HG02970 (cell line): ENCODE data around the gene DSCAML1.

Experiments
- ATAC-seq: cut with Tn5 transposase; IDR thresholded peaks from one replicate; pipeline ENCODE4 v1.9.1; 2021; ENCODE audit warnings: mild to moderate bottlenecking, moderate library complexity, moderate number of reproducible peaks; ENCODE audit not compliant: unreplicated experiment, low FRiP score

Gene DSCAML1

DNA sequence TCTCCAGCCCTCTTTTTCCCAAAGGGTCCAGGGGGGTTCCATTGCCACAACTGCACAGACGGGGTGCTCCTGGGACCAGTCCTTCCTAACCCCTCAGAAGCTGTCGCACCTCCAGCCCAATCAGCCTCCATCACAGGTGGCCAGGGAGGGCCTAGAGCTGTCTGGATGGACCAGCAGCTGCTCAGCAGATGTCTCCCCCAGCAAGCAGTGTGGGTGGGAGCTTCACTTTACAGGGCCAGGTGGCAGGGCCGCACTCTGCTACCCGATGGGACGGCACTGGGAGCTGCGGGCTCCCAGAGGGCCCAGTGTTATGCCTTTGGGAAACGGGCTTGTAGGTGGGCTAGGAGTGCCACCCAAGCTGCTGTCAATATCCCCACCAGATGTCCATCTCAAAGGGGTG, 120.5 kb downstream of the DSCAML1 start:
- ATAC-seq: no peak

DNA sequence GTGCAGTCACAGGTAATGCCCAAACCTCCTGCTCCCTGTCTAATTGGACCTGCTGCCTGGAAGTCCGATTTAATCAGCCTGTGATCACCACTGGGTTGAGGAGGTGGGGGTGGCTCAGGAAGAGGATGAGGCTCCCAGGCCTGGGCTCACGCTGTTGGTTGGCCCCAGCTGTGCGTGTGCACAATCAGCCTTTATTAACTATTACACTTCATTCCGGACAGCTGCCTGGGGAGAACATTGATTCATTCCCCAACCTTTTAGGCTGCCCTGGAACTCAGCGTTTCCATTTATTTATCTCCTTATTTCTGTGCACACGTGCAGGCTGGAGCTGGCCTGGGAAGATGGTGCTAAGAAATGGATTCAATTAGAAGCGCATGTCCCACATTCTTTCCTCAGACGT, 123.4 kb downstream of the DSCAML1 start:
- no peak for ATAC-seq

DNA sequence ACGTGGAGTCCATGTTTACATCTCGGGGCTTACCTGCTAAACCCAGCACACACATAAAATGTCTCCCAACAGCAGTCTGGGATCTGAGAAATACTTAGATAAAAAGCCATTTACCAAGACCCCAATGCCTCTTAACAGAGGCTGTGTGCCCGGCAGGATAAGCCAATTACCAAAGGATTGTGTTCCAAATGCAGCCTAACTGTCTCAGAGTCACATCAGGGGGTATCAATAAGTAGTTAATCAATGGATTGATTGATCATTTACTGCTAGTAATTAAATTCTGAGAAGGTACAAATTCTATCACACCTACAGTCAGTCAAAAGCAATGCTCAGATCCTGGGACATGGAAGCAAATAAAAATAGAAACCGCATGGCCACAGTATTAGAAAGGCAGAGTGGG, 125.6 kb downstream of the DSCAML1 start:
- no peak for ATAC-seq

DNA sequence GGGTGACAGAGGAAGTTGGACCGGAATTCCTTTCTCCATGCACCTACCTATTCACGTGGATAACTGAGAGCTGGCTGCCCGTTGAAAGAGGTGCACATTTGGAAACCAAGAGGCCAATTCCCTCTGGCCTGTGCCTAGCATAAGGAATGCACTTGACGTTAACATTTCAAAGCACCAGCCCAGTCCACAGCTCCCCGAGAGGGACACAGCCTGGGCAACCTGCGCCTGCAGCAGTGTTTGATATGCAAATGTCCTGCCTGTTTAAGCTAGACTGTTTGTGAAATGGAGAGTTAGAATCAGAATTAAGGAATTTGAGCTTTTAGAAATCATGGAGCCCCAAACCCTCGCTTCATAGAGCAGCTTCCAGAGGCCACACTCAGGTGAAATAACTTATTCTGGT, 126.1 kb downstream of the DSCAML1 start:
- no peak for ATAC-seq

DNA sequence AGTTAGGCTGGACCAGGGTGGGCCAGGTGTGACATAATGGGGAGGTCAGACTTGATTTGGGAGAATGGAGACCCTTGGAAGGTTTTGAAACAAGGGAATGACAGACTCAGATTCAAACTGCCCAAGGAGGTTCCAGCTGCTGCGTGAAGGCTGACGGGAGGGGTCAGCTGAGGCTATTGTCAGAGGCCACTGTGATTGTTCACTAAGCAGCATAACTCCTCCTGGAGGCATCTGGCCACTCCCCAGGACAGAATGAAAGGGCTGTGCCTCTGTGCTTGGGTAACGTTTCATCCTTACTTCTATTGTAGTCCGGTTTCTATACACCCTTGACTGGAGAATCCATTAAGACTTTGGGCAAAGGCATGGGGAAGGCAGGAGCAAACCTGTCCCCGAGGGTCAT, 126.6 kb downstream of the DSCAML1 start:
- no peak for ATAC-seq

DNA sequence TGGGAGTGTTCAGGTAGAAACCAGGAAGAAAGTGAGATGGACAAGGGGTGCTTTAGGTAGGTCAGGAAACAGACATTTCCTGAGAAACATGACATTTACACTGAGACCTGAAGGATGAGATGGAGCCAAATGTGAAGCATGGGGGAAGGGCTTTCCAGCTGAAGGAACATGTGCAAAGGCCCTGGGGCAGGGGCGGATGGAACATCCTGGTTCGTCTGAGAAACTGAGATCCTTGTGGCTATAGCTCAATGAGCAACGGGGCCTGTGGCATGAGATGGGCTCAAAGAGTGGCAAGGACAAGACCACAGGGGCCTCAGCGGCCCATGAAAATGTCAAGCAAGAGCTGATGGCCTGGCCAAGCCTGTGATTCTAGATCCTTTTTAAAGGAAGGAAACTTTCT, 127.4 kb downstream of the DSCAML1 start:
- no peak for ATAC-seq

DNA sequence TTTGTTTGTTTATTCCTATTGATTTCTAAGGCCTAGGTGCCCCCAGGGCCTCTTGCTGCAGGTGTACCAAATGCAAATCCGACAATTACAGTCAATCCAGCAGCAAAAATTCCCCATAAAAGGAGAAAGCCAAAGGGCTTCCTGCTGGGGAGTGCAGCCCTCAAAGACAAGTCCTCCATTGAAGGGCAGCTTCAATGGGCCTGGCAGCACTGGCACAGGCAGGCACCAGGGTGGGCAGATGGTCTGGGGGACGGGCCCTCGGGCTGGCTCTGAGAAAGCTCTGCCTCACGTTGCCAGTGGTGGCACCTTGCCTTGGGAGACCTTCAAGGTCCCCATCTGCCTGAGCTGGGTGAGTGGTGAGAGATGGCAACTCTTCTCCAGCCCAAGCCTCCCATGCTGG, 128.0 kb downstream of the DSCAML1 start:
- no peak for ATAC-seq

DNA sequence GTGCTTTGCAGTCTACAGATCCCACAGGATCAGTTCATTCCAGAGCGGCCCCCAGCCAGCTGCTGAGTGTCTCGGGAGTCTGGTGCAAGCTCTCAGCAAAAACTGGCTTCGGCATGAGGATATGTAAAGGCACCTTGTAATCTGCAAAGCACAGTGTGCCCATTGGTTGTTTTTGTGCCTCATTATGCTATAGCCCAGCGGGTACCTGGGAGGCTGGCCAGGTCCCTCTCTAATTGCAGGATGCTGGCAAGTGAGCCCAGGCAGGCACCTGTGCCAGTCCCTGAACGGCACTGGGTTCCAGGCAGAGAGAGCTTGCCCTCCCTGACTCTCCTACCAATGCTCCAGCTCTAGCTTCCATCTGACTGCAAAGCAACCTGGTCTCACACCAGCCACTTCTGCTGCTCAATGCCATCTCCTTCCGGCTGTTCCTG, 128.7 kb downstream of the DSCAML1 start:
- ATAC-seq: no peak

DNA sequence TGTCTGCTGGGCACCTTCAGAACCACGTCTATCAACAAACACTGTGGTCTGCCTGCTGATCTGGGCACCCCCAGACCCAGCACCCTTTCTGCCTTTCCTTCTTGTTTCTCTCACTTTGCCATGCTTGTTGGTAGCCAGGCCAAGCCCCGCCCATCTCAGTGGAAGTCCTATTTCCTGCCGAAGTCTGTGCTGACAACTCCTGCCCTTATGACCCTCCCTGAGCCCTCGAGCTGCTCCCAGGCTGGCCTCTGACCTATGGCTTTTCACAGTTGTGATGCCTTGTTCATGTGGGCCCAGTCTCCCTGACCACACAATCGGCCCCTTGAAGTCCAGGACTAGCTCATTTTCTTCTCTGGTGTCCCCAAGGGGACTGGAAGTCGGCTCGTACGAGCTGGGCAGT, 132.1 kb downstream of the DSCAML1 start:
- no peak for ATAC-seq

DNA sequence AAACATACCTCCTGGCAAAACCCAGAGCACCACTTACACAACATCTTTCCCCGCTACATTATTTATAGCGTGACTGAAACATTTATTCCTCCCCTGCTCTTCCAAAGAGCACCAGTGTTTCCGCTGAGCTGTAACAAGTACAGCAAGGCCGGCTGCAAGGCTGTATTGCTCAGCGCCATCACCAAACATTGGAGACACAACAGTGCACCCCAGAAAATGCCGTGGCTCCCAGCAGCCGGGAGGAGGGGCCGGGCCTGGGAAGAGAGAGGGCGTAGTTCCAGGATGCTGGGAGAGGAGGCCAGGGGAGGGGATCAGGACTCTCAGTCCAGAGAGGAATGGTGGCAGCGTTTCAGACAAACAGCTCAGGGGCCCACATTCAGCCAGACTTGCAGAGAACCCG, 133.2 kb downstream of the DSCAML1 start:
- no peak for ATAC-seq

DNA sequence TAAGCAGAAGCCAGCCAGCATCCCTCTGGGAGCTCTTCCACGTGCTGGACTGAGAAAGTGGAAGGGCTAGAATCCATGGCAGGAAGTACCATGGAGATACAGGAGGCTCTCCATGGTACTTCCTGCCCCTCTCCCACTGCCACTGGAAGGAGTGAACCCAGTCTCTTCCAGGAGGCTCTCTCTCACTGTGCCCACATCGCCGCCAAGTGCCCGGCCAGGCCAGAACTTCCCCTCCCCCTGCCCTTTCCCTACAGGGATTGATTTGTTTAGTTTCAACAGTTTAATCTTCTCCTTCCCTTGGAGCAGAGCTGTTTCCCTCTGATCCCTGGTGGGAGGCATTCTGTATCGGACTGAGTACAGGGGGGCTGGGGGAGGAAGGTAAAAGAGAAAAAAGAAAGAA, 133.6 kb downstream of the DSCAML1 start:
- ATAC-seq: no peak

DNA sequence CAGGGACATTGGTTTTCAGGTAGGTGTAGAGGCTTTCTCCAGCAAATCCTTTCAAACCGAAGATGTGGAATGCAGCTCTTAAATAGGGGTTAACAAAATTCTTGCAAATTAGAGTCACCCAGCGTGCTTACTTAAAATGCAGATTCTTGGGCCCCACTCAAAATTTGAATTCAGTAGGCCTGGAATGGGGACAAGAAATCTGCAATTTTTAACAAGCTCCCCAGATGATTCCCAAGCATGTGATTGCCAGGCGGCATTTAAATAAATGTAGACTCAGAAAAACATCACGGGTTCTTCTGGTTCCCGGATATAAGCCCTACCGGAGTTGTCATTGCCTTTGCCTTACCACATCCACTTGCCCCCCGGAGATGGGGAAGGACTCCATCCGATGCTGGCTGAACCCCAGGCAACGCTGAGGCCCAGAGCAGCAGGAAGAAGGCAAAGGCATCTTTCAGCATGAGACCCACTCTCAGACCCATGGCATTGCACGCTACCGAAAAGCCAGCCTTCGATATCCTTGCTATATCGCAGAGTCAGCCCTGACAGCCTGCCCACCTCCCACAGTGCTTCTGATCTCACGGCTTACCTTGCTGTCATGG, 134.2 kb downstream of the DSCAML1 start:
- no peak for ATAC-seq

DNA sequence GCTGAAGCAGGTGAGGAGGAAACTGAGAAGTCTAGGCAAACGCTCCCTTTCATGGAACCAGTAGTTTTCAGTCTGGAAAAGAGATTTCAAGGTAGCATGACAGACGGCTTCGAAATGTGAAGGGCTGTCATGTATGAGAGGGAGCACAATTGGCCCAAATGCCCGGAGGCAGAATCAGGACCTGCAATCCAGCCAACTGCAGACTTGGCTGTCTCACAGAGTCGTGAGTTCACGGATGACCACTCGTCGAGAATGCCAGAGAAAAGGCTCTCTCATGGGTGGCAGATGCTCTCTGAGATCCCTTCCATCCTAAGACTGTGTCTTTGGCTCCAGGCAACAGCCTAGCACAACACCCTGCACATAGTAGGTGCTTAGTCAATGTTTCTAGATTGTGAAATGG, 134.8 kb downstream of the DSCAML1 start:
- no peak for ATAC-seq

DNA sequence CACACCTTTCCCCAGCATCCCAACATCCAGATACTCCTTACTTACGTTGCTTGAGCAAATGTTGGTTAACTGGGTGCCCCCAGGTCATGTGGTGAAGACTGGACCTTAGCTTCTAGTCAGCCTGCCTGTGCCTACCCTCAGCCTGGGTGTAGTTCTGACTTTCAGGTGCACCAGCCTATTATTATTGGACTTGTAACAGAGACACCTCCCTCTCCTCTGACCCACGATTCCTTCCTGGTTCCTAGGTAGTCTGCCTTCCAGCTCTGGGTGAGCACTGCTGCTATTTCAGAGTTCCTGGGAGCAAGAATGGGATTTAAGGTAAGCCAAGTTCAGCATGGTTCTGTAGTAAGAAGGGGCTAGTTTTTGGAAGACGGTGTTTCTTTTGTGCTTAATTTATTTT, 138.2 kb downstream of the DSCAML1 start:
- ATAC-seq: no peak

DNA sequence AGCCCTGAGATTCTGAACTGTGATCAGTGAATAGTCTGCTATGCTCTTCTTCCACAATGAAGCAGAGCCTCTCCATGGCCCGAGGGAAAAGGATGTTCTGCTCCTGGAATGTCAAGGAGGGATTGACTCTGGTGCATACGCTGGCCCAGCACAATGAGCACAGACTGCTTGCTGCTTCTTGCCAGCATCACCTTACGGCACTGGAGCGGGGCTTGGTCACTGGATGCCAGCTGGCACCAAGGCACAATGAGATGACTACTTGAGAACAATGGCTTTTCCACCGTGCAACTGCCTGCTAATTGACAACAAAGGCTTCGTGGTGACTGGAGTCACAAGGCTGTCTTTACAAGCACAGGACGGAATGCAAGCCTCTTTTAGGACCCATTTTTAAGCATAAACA, 139.2 kb downstream of the DSCAML1 start:
- ATAC-seq: no peak

DNA sequence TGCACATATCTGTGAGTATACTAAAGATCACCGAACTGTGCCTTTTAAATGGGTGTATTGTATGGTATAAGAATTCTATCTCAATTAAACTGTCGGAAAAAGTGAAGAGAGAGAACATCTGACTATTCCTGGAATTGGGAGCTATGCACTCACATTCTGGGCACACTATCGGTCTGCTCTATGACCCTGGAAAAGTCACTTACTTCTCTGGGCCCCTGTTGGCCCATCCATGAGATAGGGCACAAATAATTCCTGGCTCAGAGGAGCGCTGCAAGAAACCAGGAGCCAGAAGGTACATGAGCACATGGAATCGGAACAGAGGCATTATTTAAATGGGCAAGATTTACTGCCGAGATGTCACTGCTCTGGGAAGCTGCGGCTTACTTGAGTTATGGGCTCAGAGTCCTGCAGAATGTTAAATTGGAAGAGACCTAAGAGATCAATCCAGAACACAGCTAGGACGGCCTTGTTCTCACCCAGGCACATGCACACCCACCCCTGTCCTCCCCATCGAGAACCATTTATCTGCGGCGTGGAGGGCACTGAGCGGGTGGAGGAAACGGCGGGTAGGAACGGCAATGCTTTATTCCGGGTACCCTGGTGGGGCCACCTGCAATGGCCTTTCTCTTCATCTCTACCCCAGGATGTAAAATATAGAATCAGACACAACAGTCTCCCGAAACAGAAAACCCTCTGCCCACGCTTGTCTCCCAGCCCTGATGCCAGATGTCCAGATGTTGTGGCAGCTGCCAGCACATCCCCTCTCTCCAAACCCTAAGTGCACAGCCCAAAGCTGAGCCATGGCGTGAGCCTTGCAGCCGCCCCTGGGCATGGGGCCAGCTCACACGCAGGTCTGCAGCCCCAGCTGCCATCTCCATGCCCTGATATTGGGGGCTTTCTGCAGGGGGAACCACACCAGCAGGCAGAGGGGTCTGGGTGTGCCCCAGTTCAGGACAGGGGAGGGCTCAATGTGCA, 142.4 kb downstream of the DSCAML1 start:
- ATAC-seq: no peak

DNA sequence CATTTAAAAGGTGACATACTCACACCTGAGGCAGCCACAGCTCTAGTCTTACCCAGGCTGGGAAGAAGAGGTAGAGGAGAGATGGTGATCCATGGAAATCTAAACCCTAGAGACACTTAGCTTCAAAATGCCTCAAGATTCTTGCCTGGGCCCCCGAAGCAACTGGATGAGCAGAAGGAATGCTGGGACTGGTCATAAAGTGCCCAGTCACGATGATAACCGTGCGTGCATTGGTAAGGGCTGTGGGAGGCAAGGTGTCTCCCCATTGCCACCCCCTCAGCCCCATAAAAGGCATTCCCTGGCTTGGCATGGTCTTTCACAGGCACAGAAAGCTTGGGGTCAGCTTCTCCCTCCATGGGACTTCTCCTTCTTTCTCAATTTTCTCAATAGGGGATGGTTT, 144.5 kb downstream of the DSCAML1 start:
- no peak for ATAC-seq

DNA sequence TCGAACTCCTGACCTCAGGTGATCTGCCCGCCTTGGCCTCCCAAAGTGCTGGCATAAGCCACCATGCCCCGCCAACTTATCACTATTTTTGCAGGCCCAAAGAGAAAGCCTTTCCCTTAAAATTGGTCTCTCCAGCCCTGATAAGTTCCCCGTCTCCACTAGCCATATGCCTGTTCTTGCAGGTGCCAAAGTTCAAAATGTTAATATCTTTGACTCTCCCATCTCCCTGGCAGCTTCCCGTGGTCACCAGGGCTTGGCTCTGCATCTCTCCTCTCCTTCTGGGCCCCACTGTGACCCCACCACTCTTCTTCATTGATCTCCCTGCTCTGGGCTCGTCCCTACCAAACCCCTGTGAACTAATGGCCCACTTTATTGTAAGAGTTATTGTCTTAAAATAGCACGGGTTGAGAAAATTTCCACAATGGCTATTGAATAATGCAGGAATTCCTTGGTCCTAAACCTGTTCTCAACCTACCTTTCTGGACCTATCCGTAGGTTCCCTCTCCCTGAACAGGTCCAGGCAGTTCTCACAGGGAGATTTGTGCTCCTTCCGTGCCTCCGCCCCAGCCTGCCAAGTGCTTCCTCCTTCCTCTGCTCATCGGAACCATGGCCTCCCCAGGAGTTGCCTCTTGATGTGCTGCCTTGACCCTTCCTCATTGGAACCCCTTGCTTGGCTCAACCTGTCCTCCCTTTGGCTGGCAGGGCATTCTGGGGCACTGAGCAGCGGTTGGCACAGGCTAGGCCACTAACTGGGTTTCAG, 147.5 kb downstream of the DSCAML1 start:
- ATAC-seq: no peak

DNA sequence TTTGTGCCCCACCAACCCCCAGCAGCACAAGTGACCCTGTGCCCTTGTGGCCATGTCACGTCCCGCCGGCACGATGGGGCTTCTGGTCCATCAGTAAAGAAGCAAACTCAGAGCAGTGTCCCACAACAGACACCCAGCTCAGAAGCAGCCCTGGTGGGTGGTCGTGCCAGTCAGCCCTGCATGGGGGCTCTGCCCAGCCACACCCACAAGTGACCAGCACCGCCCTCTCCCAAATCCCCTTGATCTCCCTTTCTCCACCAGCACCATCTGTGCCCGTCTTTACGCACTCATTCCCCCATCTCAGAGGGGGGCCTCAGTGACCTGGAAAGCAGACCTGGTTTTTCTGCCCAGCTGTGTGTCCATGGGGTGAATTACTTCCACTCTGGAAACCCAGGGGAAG, 149.1 kb downstream of the DSCAML1 start:
- no peak for ATAC-seq

DNA sequence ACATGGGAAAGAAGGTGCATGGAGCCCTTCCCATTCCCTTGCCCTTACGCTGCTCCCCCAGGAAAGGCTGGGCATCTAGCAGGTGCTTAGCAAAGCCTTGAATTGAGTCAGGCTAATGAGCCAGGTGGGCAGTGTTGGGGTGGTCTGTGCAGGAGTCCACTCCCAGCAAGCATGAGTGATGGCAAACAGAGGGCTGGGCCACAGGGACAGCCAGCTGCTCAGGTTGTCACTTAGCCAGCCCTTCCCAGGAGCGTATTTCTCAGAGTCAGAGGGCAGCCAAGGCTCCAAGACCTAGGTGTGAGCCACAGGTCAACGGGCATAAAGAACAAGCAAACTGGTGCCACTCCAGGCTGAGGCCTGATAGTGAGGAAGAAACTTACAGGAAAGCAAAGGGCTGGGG, 149.8 kb downstream of the DSCAML1 start:
- ATAC-seq: no peak

DNA sequence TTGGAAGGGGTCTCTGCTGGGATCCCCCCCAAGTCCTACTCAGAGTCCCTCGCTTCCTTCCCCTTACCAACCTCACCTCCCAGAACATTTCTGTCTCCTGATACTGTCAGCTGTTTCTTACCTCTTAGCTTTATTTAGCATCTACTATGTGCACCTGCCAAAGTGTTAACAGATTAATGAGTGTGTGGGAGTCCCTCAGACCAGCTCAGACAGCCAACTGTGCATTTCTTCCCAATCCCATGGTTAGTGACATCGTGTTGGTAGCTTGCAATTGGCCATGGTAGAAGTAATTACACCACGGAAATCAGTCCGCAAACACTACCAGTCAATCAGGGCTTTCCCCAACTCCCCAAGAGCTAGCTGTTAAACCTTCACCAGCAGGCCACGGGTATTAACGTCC, 150.6 kb downstream of the DSCAML1 start:
- ATAC-seq: no peak
